MG63 (cell line): ENCODE results near the gene RNLS. TPM values are rescaled to one million over a fixed set of nuclear protein-coding genes. Genes with fewer than 3 reads are reported as not detected.
"Not testable (repeated sequence)": the region's sequence is repeated elsewhere in the genome, so short reads cannot be mapped to it uniquely, and the experiment has no call there.

ENCODE experiments used
- DNase-seq: peaks from one replicate; pipeline ENCODE4 v3.0.0-alpha.2; 2020
- H3K27me3 ChIP-seq: fragments of 250-450 bp; sonication (Bioruptor Pico); 2 replicates; pipeline ENCODE4 v1.5.1; 2020; ENCODE audit warnings: mild to moderate bottlenecking, moderate library complexity
- H3K36me3 ChIP-seq: fragments of 250-450 bp; sonication (Bioruptor Pico); 2 replicates; pipeline ENCODE4 v1.5.1; 2020; ENCODE audit warnings: mild to moderate bottlenecking, moderate library complexity
- H3K4me3 ChIP-seq: fragments of 250-450 bp; sonication (Bioruptor Pico); 2 replicates; pipeline ENCODE4 v1.5.1; 2020; ENCODE audit warnings: mild to moderate bottlenecking, moderate library complexity
- H3K9me3 ChIP-seq: fragments of 250-450 bp; sonication (Bioruptor Pico); 2 replicates; pipeline ENCODE4 v1.5.1; 2020; ENCODE audit warnings: mild to moderate bottlenecking, moderate library complexity
- total RNA-seq: library from RNA; depleted of rRNA; stranded (reverse); fragments of >200 nt; shearing (Covaris generic); gene quantifications from 2 replicates; pipeline ENCODE4 v1.2.3, GENCODE V29; 2014; ENCODE audit warnings: low replicate concordance

The RNLS gene
- total RNA-seq, 1 experiment from 2014 or later = 14.8 TPM

GRCh38 chr10:88293073-88293472 lies 290.0 kb downstream of the RNLS start:
- Histone ChIP-seq H3K9me3 (no peaks in the 10 kb centered on the region), H3K27me3 (no peaks in the 10 kb centered on the region), H3K4me3 (no peak overlapping the region), H3K36me3 (no peaks in the 10 kb centered on the region)
- DNase-seq = peak; percentile 32

GRCh38 chr10:88292185-88292514 lies 291.0 kb downstream of the RNLS start:
- H3K36me3 ChIP-seq = no peaks in the 10 kb centered on the region
- H3K4me3 ChIP-seq = no peak overlapping the region
- no peak for DNase-seq
- H3K27me3 ChIP-seq = no peaks in the 10 kb centered on the region
- H3K9me3 ChIP-seq = no peaks in the 10 kb centered on the region

- H3K9me3 ChIP-seq = no peaks in the 10 kb centered on the region
- no peaks in the 10 kb centered on the region for H3K36me3 ChIP-seq
- H3K27me3 ChIP-seq = no peaks in the 10 kb centered on the region
- H3K4me3 ChIP-seq = no peak overlapping the region
- DNase-seq = no peak
These were observed 291.6 kb downstream of the RNLS start for GRCh38 chr10:88291289-88292184.

GRCh38 chr10:88289342-88289741 lies 293.8 kb downstream of the RNLS start:
- no peaks in the 10 kb centered on the region for H3K27me3 ChIP-seq
- no peaks in the 10 kb centered on the region for H3K36me3 ChIP-seq
- no peak for DNase-seq
- no peak overlapping the region for H3K4me3 ChIP-seq
- H3K9me3 ChIP-seq = no peaks in the 10 kb centered on the region

- Histone ChIP-seq H3K27me3 (no peaks in the 10 kb centered on the region), H3K36me3 (no peaks in the 10 kb centered on the region), H3K4me3 (no peak overlapping the region), H3K9me3 (no peaks in the 10 kb centered on the region)
- peak; percentile 23 for DNase-seq
These were observed 294.6 kb downstream of the RNLS start for GRCh38 chr10:88288320-88289059.

GRCh38 chr10:88286030-88286429 lies 297.1 kb downstream of the RNLS start:
- no peaks in the 10 kb centered on the region for H3K9me3 ChIP-seq
- DNase-seq = no peak
- H3K36me3 ChIP-seq = no peaks in the 10 kb centered on the region
- H3K27me3 ChIP-seq = no peaks in the 10 kb centered on the region
- no peak overlapping the region for H3K4me3 ChIP-seq

- Histone ChIP-seq H3K36me3 (no peaks in the 10 kb centered on the region), H3K27me3 (no peaks in the 10 kb centered on the region), H3K9me3 (no peaks in the 10 kb centered on the region), H3K4me3 (no peak overlapping the region)
- DNase-seq = no peak
These were observed 301.3 kb downstream of the RNLS start for GRCh38 chr10:88281592-88282347.

- Histone ChIP-seq H3K36me3 (no peaks in the 10 kb centered on the region), H3K4me3 (no peak overlapping the region), H3K9me3 (no peaks in the 10 kb centered on the region), H3K27me3 (no peaks in the 10 kb centered on the region)
- DNase-seq = no peak
These were observed 302.6 kb downstream of the RNLS start for GRCh38 chr10:88280518-88280917.

GRCh38 chr10:88278912-88279311 lies 304.2 kb downstream of the RNLS start:
- Histone ChIP-seq H3K36me3 (no peaks in the 10 kb centered on the region), H3K27me3 (no peaks in the 10 kb centered on the region), H3K9me3 (no peaks in the 10 kb centered on the region), H3K4me3 (no peak overlapping the region)
- DNase-seq = no peak

- not testable (repeated sequence) for DNase-seq
These were observed 306.2 kb downstream of the RNLS start for GRCh38 chr10:88276945-88277344.

GRCh38 chr10:88274286-88274685 lies 308.8 kb downstream of the RNLS start:
- H3K9me3 ChIP-seq = no peaks in the 10 kb centered on the region
- no peaks in the 10 kb centered on the region for H3K27me3 ChIP-seq
- DNase-seq = no peak
- H3K36me3 ChIP-seq = no peaks in the 10 kb centered on the region
- H3K4me3 ChIP-seq = no peak overlapping the region

More at GRCh38 chr10:88276945-88277344, 306.2 kb downstream of the RNLS start:
- H3K9me3 ChIP-seq, H3K4me3 ChIP-seq, H3K27me3 ChIP-seq, H3K36me3 ChIP-seq: not testable (repeated sequence)

- H3K36me3 ChIP-seq = no peaks in the 10 kb centered on the region
- DNase-seq = no peak
- H3K27me3 ChIP-seq = no peaks in the 10 kb centered on the region
- no peaks in the 10 kb centered on the region for H3K9me3 ChIP-seq
- no peak overlapping the region for H3K4me3 ChIP-seq
These were observed 309.6 kb downstream of the RNLS start for GRCh38 chr10:88273567-88273966.

GRCh38 chr10:88271761-88272543 lies 311.2 kb downstream of the RNLS start:
- H3K9me3 ChIP-seq = no peaks in the 10 kb centered on the region
- no peaks in the 10 kb centered on the region for H3K27me3 ChIP-seq
- no peak overlapping the region for H3K4me3 ChIP-seq
- H3K36me3 ChIP-seq = no peaks in the 10 kb centered on the region
- no peak for DNase-seq

GRCh38 chr10:88270871-88271713 lies 312.0 kb downstream of the RNLS start:
- no peaks in the 10 kb centered on the region for H3K27me3 ChIP-seq
- no peaks in the 10 kb centered on the region for H3K9me3 ChIP-seq
- no peak overlapping the region for H3K4me3 ChIP-seq
- no peaks in the 10 kb centered on the region for H3K36me3 ChIP-seq
- DNase-seq = peak; percentile 73

- DNase-seq = no peak
- Histone ChIP-seq H3K4me3 (no peak overlapping the region), H3K36me3 (no peaks in the 10 kb centered on the region)
These were observed 312.9 kb downstream of the RNLS start for GRCh38 chr10:88270061-88270808.

More at GRCh38 chr10:88270061-88270808, 312.9 kb downstream of the RNLS start:
- Histone ChIP-seq H3K27me3 (no peaks in the 10 kb centered on the region), H3K9me3 (no peaks in the 10 kb centered on the region)
